SK-N-SH (cell line): ENCODE measurements around the gene NSRP1.

Source experiments
- CHD2 ChIP-seq: fragments of 150-350 bp; IDR thresholded peaks from 2 replicates; pipeline ENCODE4 v1.6.1; 2018; ENCODE audit warnings: low read length; ENCODE audit not compliant: partially characterized antibody
- CTCF ChIP-seq: fragments of 200-600 bp; sonication (generic); IDR thresholded peaks from 2 replicates; pipeline ENCODE4 v1.6.1; 2017; ENCODE audit warnings: antibody characterized with exemption, mild to moderate bottlenecking, moderate library complexity
- EP300 ChIP-seq, 2 experiments: IDR thresholded peaks; 2 replicates each; pipeline versions ENCODE4 v1.4.0 to v1.6.1; 2012; ENCODE audit warnings: borderline replicate concordance in 1 of 2, low read depth in 1 of 2, low read length in 1 of 2
- EZH2phosphoT487 ChIP-seq: fragments of 200-600 bp; sonication (generic); IDR thresholded peaks from 2 replicates; pipeline ENCODE4 v1.6.1; 2017; ENCODE audit warnings: low read depth, mixed run types, mild to moderate bottlenecking, antibody characterized with exemption, moderate library complexity, borderline replicate concordance
- GATA2 ChIP-seq: sonication (generic); formaldehyde crosslinking; IDR thresholded peaks from 2 replicates; pipeline ENCODE4 v1.5.0; 2020; ENCODE audit warnings: mild to moderate bottlenecking, missing genetic modification reagents
- NFIC ChIP-seq: IDR thresholded peaks from 2 replicates; pipeline ENCODE4 v1.4.0; 2012; ENCODE audit warnings: borderline replicate concordance
- REST ChIP-seq: IDR thresholded peaks from 2 replicates; pipeline ENCODE4 v1.6.1; 2012; ENCODE audit warnings: mild to moderate bottlenecking, low read depth, low read length, moderate library complexity
- SIN3A ChIP-seq: IDR thresholded peaks from 2 replicates; pipeline ENCODE4 v1.6.1; 2012; ENCODE audit warnings: low read depth, mild to moderate bottlenecking, low read length, moderate library complexity, borderline replicate concordance
- TAF1 ChIP-seq: IDR thresholded peaks from 2 replicates; pipeline ENCODE4 v1.6.1; 2012; ENCODE audit warnings: low read depth, mild to moderate bottlenecking, low read length, moderate library complexity, borderline replicate concordance
- USF2 ChIP-seq: fragments of 150-350 bp; IDR thresholded peaks from 2 replicates; pipeline ENCODE4 v1.6.1; 2017; ENCODE audit warnings: antibody characterized with exemption, low read length, low read depth, borderline replicate concordance
- YY1 ChIP-seq: IDR thresholded peaks from 2 replicates; pipeline ENCODE4 v1.4.0; 2012; ENCODE audit warnings: low read depth, mild to moderate bottlenecking

GRCh38 chr17:30173649-30174048 is 57.0 kb downstream of the NSRP1 start:
- no peak for TF ChIP-seq CTCF
- no peak for TF ChIP-seq SIN3A
- no peak for TF ChIP-seq REST
- TF ChIP-seq EZH2phosphoT487, result no peak
- TF ChIP-seq EP300 (IDR thresholded peaks at IDR 0.05; ENCODE audit: borderline replicate concordance in 1 of 2, low read depth in 1 of 2, low read length in 1 of 2), result no peak
- TF ChIP-seq YY1, result no peak
- no peak for TF ChIP-seq TAF1
- TF ChIP-seq GATA2, result no peak
- no peak for TF ChIP-seq CHD2
- no peak for TF ChIP-seq NFIC
- no peak for TF ChIP-seq USF2
